DOHH2 (cell line): Measurements from ENCODE around the gene PADI4.

ENCODE experiments used
- H3F3A ChIP-seq: fragments of 200-600 bp; sonication (generic), shearing (Covaris generic); 2 replicates; pipeline ENCODE4 v1.6.0; 2016; ENCODE audit warnings: antibody characterized with exemption, mild to moderate bottlenecking; ENCODE audit not compliant: control insufficient read depth, insufficient read depth
- H3K27ac ChIP-seq: fragments of 200-600 bp; sonication (generic); 2 replicates; pipeline ENCODE4 v1.5.1; 2014; ENCODE audit warnings: low read depth, mild to moderate bottlenecking, low read length, moderate library complexity
- H3K27me3 ChIP-seq: fragments of 200-600 bp; sonication (generic); 2 replicates; pipeline ENCODE4 v1.6.1; 2014; ENCODE audit warnings: mild to moderate bottlenecking, low read length, mixed read lengths; ENCODE audit not compliant: control insufficient read depth
- H3K36me3 ChIP-seq: fragments of 200-600 bp; sonication (generic); 2 replicates; pipeline ENCODE4 v1.6.1; 2014; ENCODE audit warnings: mild to moderate bottlenecking, low read length, moderate library complexity, mixed read lengths; ENCODE audit not compliant: control insufficient read depth
- H3K4me1 ChIP-seq: fragments of 200-600 bp; sonication (generic); 2 replicates; pipeline ENCODE4 v1.6.1; 2014; ENCODE audit warnings: mild to moderate bottlenecking, low read length, mixed read lengths; ENCODE audit not compliant: control insufficient read depth
- H3K4me2 ChIP-seq: fragments of 200-600 bp; sonication (generic); 2 replicates; pipeline ENCODE4 v1.6.0; 2014; ENCODE audit warnings: mild to moderate bottlenecking, low read length, moderate library complexity
- H3K4me3 ChIP-seq: fragments of 200-600 bp; sonication (generic); 2 replicates; pipeline ENCODE4 v1.5.1; 2014; ENCODE audit warnings: mild to moderate bottlenecking, low read length, mixed read lengths
- H3K79me2 ChIP-seq: fragments of 200-600 bp; sonication (generic); 2 replicates; pipeline ENCODE4 v1.6.1; 2014; ENCODE audit warnings: mild to moderate bottlenecking, low read length, mixed read lengths; ENCODE audit not compliant: control insufficient read depth
- H3K9me2 ChIP-seq: fragments of 200-600 bp; sonication (generic); replicated peaks from 2 replicates; pipeline ENCODE4 v1.6.1; 2014; ENCODE audit warnings: mild to moderate bottlenecking, low read length, mixed read lengths; ENCODE audit not compliant: control insufficient read depth
- H3K9me3 ChIP-seq: fragments of 200-600 bp; sonication (generic); 2 replicates; pipeline ENCODE4 v1.6.1; 2014; ENCODE audit warnings: antibody characterized with exemption, low read length, mixed read lengths; ENCODE audit not compliant: control insufficient read depth, insufficient read depth
- H4K20me1 ChIP-seq: fragments of 200-600 bp; sonication (generic); 2 replicates; pipeline ENCODE4 v1.6.0; 2014; ENCODE audit warnings: low read depth, mild to moderate bottlenecking, antibody characterized with exemption, low read length, moderate library complexity; ENCODE audit not compliant: control insufficient read depth, insufficient read depth
- CTCF ChIP-seq: fragments of 200-600 bp; sonication (generic); IDR thresholded peaks from one replicate; pipeline ENCODE4 v1.5.1; 2014; ENCODE audit warnings: antibody characterized with exemption, mild to moderate bottlenecking, low read depth, low read length; ENCODE audit not compliant: poor library complexity, severe bottlenecking
- EZH2phosphoT487 ChIP-seq: fragments of 200-600 bp; sonication (generic); IDR thresholded peaks from 2 replicates; pipeline ENCODE4 v1.6.1; 2017; ENCODE audit warnings: borderline replicate concordance, mild to moderate bottlenecking, antibody characterized with exemption, low read length, moderate library complexity, mixed read lengths

The PADI4 gene

GRCh38 chr1:17296086-17296485 lies 11.9 kb upstream of the PADI4 start:
- Histone ChIP-seq H3K9me2 (no peaks in the 10 kb centered on the region), H3K4me2 (no peak overlapping the region), H3K27me3 (no peaks in the 10 kb centered on the region), H3K27ac (no peak overlapping the region), H3K79me2 (no peaks in the 10 kb centered on the region), H3K4me1 (no peaks in the 10 kb centered on the region), H3F3A (no peaks in the 10 kb centered on the region), H3K9me3 (no peaks in the 10 kb centered on the region), H3K4me3 (no peak overlapping the region), H4K20me1 (no peaks in the 10 kb centered on the region), H3K36me3 (no peaks in the 10 kb centered on the region)
- TF ChIP-seq EZH2phosphoT487 = no peak

- Histone ChIP-seq H3K79me2 (no peaks in the 10 kb centered on the region), H3K4me3 (no peak overlapping the region), H3K27ac (no peak overlapping the region), H3K9me3 (peaks cover 6% of the 10 kb centered on the region; the same call in 1 of the 2 replicates), H4K20me1 (no peaks in the 10 kb centered on the region), H3K36me3 (no peaks in the 10 kb centered on the region), H3K4me1 (no peaks in the 10 kb centered on the region), H3F3A (no peaks in the 10 kb centered on the region), H3K9me2 (no peaks in the 10 kb centered on the region), H3K27me3 (no peaks in the 10 kb centered on the region), H3K4me2 (no peak overlapping the region)
- TF ChIP-seq CTCF = no peak
- no peak for TF ChIP-seq EZH2phosphoT487
Observed at GRCh38 chr1:17297991-17298390, 10.0 kb upstream of the PADI4 start.

- no peaks in the 10 kb centered on the region for H4K20me1 ChIP-seq
- no peaks in the 10 kb centered on the region for H3K4me1 ChIP-seq
Observed at GRCh38 chr1:17301767-17302166, 6.2 kb upstream of the PADI4 start.

More at GRCh38 chr1:17301767-17302166, 6.2 kb upstream of the PADI4 start:
- Histone ChIP-seq H3K4me2 (no peak overlapping the region), H3K4me3 (no peak overlapping the region), H3F3A (no peaks in the 10 kb centered on the region), H3K27ac (no peak overlapping the region), H3K27me3 (no peaks in the 10 kb centered on the region), H3K9me2 (no peaks in the 10 kb centered on the region), H3K79me2 (no peaks in the 10 kb centered on the region), H3K9me3 (peaks cover 6% of the 10 kb centered on the region; the same call in 1 of the 2 replicates), H3K36me3 (no peaks in the 10 kb centered on the region)
- TF ChIP-seq CTCF (no peak), EZH2phosphoT487 (no peak)
